DMS 273 (cell line): ENCODE measurements around the gene DNAJB6.
A peak's percentile ranks its signal among the peaks of the same experiment; 100 is the strongest.
"Not testable (repeated sequence)": the region's sequence is repeated elsewhere in the genome, so short reads cannot be mapped to it uniquely, and the experiment has no call there.

ENCODE experiments used
- DNase-seq: peaks from one replicate; lab custom pipeline; 2025; ENCODE audit not compliant: unreplicated experiment; lab: John Stamatoyannopoulos, UW

The DNAJB6 gene

GRCh38 chr7:157439761-157440160 is 103.0 kb downstream of the DNAJB6 start:
- no peak for DNase-seq

GRCh38 chr7:157440346-157441022 is 103.7 kb downstream of the DNAJB6 start:
- DNase-seq: no peak

- DNase-seq: no peak
These were observed 104.2 kb downstream of the DNAJB6 start for GRCh38 chr7:157441023-157441399.

- no peak for DNase-seq
These were observed 105.7 kb downstream of the DNAJB6 start for GRCh38 chr7:157442456-157442855.

GRCh38 chr7:157442993-157443831 is 106.4 kb downstream of the DNAJB6 start:
- DNase-seq: no peak

GRCh38 chr7:157444011-157444842 is 107.4 kb downstream of the DNAJB6 start:
- DNase-seq: no peak

GRCh38 chr7:157444843-157445135 is 108.0 kb downstream of the DNAJB6 start:
- DNase-seq: no peak

- DNase-seq: no peak
These were observed 108.6 kb downstream of the DNAJB6 start for GRCh38 chr7:157445246-157445955.

- no peak for DNase-seq
These were observed 109.1 kb downstream of the DNAJB6 start for GRCh38 chr7:157445956-157446295.

GRCh38 chr7:157446322-157446721 is 109.5 kb downstream of the DNAJB6 start:
- DNase-seq: no peak

GRCh38 chr7:157454003-157454402 is 117.2 kb downstream of the DNAJB6 start:
- DNase-seq: not testable (repeated sequence)

- no peak for DNase-seq
These were observed 120.8 kb downstream of the DNAJB6 start for GRCh38 chr7:157457355-157458253.

- DNase-seq: no peak
These were observed 121.4 kb downstream of the DNAJB6 start for GRCh38 chr7:157458254-157458633.

- DNase-seq: no peak
These were observed 123.2 kb downstream of the DNAJB6 start for GRCh38 chr7:157459966-157460365.

- no peak for DNase-seq
These were observed 123.9 kb downstream of the DNAJB6 start for GRCh38 chr7:157460721-157461120.

GRCh38 chr7:157461573-157462418 is 125.0 kb downstream of the DNAJB6 start:
- peak; percentile 61 for DNase-seq

- peak; percentile 61 for DNase-seq
These were observed 125.6 kb downstream of the DNAJB6 start for GRCh38 chr7:157462419-157462771.

- no peak for DNase-seq
These were observed 126.0 kb downstream of the DNAJB6 start for GRCh38 chr7:157462840-157463239.

- DNase-seq: no peak
These were observed 126.4 kb downstream of the DNAJB6 start for GRCh38 chr7:157463245-157463644.
